Astrocyte (in vitro differentiated cells and primary cell): ENCODE data around the gene DCTN5. TPM values are rescaled to one million over a fixed set of nuclear protein-coding genes. Genes with fewer than 3 reads are reported as not detected.
A peak's percentile ranks its signal among the peaks of the same experiment; 100 is the strongest.

Experiments
- DNase-seq: peaks from one replicate; pipeline ENCODE4 v3.0.0-alpha.2; 2010; ENCODE audit warnings: low read depth
- FAIRE-seq: peaks from 2 replicates; lab custom pipeline; 2011; peaks lifted over from hg19 to GRCh38; lab: Jason Lieb, UNC
- H2AFZ ChIP-seq: 2 replicates; pipeline ENCODE4 v1.6.0; 2012; ENCODE audit warnings: low read depth, low read length, inconsistent platforms
- H3K27ac ChIP-seq: 2 replicates; pipeline ENCODE4 v1.5.1; 2011; ENCODE audit warnings: low read depth, low read length, inconsistent platforms
- H3K27me3 ChIP-seq: 2 replicates; pipeline ENCODE4 v1.6.0; 2011; ENCODE audit warnings: low read length, inconsistent platforms; ENCODE audit not compliant: insufficient read depth
- H3K36me3 ChIP-seq: 2 replicates; pipeline ENCODE4 v1.5.1; 2011; ENCODE audit warnings: low read length, inconsistent platforms; ENCODE audit not compliant: insufficient read depth
- H3K4me1 ChIP-seq: 2 replicates; pipeline ENCODE4 v1.5.1; 2011; ENCODE audit warnings: low read length, inconsistent platforms; ENCODE audit not compliant: insufficient read depth
- H3K4me2 ChIP-seq: 2 replicates; pipeline ENCODE4 v1.6.0; 2012; ENCODE audit warnings: low read length, inconsistent platforms
- H3K4me3 ChIP-seq: 2 replicates; pipeline ENCODE4 v1.5.1; 2011; ENCODE audit warnings: low read depth, mild to moderate bottlenecking, low read length, inconsistent platforms; ENCODE audit not compliant: insufficient read depth
- H3K79me2 ChIP-seq: 2 replicates; pipeline ENCODE4 v1.6.0; 2012; ENCODE audit warnings: mild to moderate bottlenecking, low read length, inconsistent platforms; ENCODE audit not compliant: insufficient read depth
- H3K9ac ChIP-seq: 2 replicates; pipeline ENCODE4 v1.6.0; 2012; ENCODE audit warnings: mild to moderate bottlenecking, low read length, inconsistent platforms
- H3K9me3 ChIP-seq: 2 replicates; pipeline ENCODE4 v1.5.1; 2012; ENCODE audit warnings: low read depth, mild to moderate bottlenecking, low read length, inconsistent platforms; ENCODE audit not compliant: insufficient read depth
- H4K20me1 ChIP-seq: 2 replicates; pipeline ENCODE4 v1.6.0; 2012; ENCODE audit warnings: low read length, inconsistent platforms; ENCODE audit not compliant: insufficient read depth
- H3K27ac Mint-ChIP-seq: one replicate; pipeline ENCODE4 v1.8.0; 2021; ENCODE audit warnings: mild to moderate bottlenecking, mixed read lengths; ENCODE audit not compliant: unreplicated experiment
- H3K27me3 Mint-ChIP-seq: one replicate; pipeline ENCODE4 v1.8.0; 2021; ENCODE audit warnings: low read depth, mixed read lengths; ENCODE audit not compliant: unreplicated experiment
- H3K36me3 Mint-ChIP-seq: one replicate; pipeline ENCODE4 v1.8.0; 2021; ENCODE audit warnings: low read depth, mixed read lengths; ENCODE audit not compliant: unreplicated experiment
- H3K4me1 Mint-ChIP-seq: one replicate; pipeline ENCODE4 v1.8.0; 2021; ENCODE audit warnings: low read depth, mixed read lengths; ENCODE audit not compliant: unreplicated experiment
- H3K4me3 Mint-ChIP-seq: one replicate; pipeline ENCODE4 v1.8.0; 2021; ENCODE audit warnings: mild to moderate bottlenecking, moderate library complexity, mixed read lengths; ENCODE audit not compliant: unreplicated experiment
- H3K9me3 Mint-ChIP-seq: one replicate; pipeline ENCODE4 v1.8.0; 2021; ENCODE audit warnings: mild to moderate bottlenecking, mixed read lengths; ENCODE audit not compliant: unreplicated experiment
- CTCF ChIP-seq: IDR thresholded peaks from 2 replicates; pipeline ENCODE4 v1.5.1; 2011; ENCODE audit warnings: low read depth, mild to moderate bottlenecking, inconsistent platforms, low read length, moderate library complexity; ENCODE audit not compliant: insufficient read depth
- EZH2 ChIP-seq: IDR thresholded peaks from 2 replicates; pipeline ENCODE4 v1.6.1; 2012; ENCODE audit warnings: mild to moderate bottlenecking, low read length, inconsistent platforms; ENCODE audit not compliant: insufficient read depth
- total RNA-seq: library from RNA; stranded (reverse); gene quantifications from 2 replicates; pipeline ENCODE4 v1.2.1, GENCODE V29; 2021

The DCTN5 gene
- total RNA-seq, 1 donor from 2014 or later: 117 TPM

- TF ChIP-seq EZH2 (no peak), CTCF (no peak)
- H3K36me3 Mint-ChIP-seq: peaks cover 21% of the 10 kb centered on the region
- no peak overlapping the region for H3K27ac Mint-ChIP-seq
These were observed 50.4 kb downstream of the DCTN5 start for GRCh38 chr16:23691483-23692189.

GRCh38 chr16:23692190-23692837 is 51.0 kb downstream of the DCTN5 start:
- no peaks in the 10 kb centered on the region for H3K9me3 Mint-ChIP-seq
- Histone ChIP-seq H4K20me1 (peaks cover 10% of the 10 kb centered on the region), H3K9ac (no peak overlapping the region), H3K9me3 (no peaks in the 10 kb centered on the region), H3K4me1 (no peaks in the 10 kb centered on the region), H3K79me2 (peaks cover 4% of the 10 kb centered on the region), H3K27me3 (no peaks in the 10 kb centered on the region), H3K4me2 (no peak overlapping the region), H3K27ac (no peak overlapping the region), H3K36me3 (peaks cover 36% of the 10 kb centered on the region), H2AFZ (no peak overlapping the region), H3K4me3 (no peak overlapping the region)
- no peak overlapping the region for H3K4me3 Mint-ChIP-seq
- no peak overlapping the region for H3K27ac Mint-ChIP-seq
- H3K36me3 Mint-ChIP-seq: peaks cover 17% of the 10 kb centered on the region
- FAIRE-seq: no peak
- no peak for DNase-seq
- TF ChIP-seq EZH2 (no peak), CTCF (no peak)
- peaks cover 2% of the 10 kb centered on the region for H3K27me3 Mint-ChIP-seq
- H3K4me1 Mint-ChIP-seq: no peaks in the 10 kb centered on the region

More at GRCh38 chr16:23691483-23692189, 50.4 kb downstream of the DCTN5 start:
- no peak for FAIRE-seq
- Histone ChIP-seq H3K79me2 (peaks cover 8% of the 10 kb centered on the region), H3K4me2 (no peak overlapping the region), H3K4me3 (no peak overlapping the region), H3K4me1 (no peaks in the 10 kb centered on the region), H3K27ac (no peak overlapping the region), H2AFZ (no peak overlapping the region), H3K9me3 (no peaks in the 10 kb centered on the region), H3K9ac (no peak overlapping the region), H3K27me3 (no peaks in the 10 kb centered on the region), H3K36me3 (peaks cover 42% of the 10 kb centered on the region), H4K20me1 (peaks cover 14% of the 10 kb centered on the region)
- Mint-ChIP-seq H3K27me3 (peaks cover 2% of the 10 kb centered on the region), H3K4me1 (no peaks in the 10 kb centered on the region), H3K9me3 (no peaks in the 10 kb centered on the region), H3K4me3 (no peak overlapping the region)
- DNase-seq: no peak

GRCh38 chr16:23694265-23694643 is 53.0 kb downstream of the DCTN5 start:
- no peak overlapping the region for H3K9ac ChIP-seq
- FAIRE-seq (no peak), DNase-seq (no peak)
- H3K27me3 ChIP-seq: no peaks in the 10 kb centered on the region
- TF ChIP-seq EZH2: no peak
- no peak for TF ChIP-seq CTCF
- H3K9me3 ChIP-seq: no peaks in the 10 kb centered on the region
- no peak overlapping the region for H3K4me3 ChIP-seq
- H3K4me2 ChIP-seq: peak overlapping the region; percentile 81
- Mint-ChIP-seq H3K27me3 (peaks cover 2% of the 10 kb centered on the region), H3K27ac (no peak overlapping the region), H3K36me3 (peaks cover 5% of the 10 kb centered on the region), H3K4me3 (no peak overlapping the region), H3K4me1 (no peaks in the 10 kb centered on the region), H3K9me3 (no peaks in the 10 kb centered on the region)
- no peaks in the 10 kb centered on the region for H3K79me2 ChIP-seq
- peaks cover 17% of the 10 kb centered on the region for H3K36me3 ChIP-seq
- peaks cover 3% of the 10 kb centered on the region for H3K4me1 ChIP-seq
- peak overlapping the region; percentile 86 for H2AFZ ChIP-seq
- H4K20me1 ChIP-seq: no peaks in the 10 kb centered on the region
- H3K27ac ChIP-seq: no peak overlapping the region
